HepG2 (cell line): ENCODE results near the gene SLC17A9. TPM values are rescaled to one million over a fixed set of nuclear protein-coding genes. Genes with fewer than 3 reads are reported as not detected.

ENCODE experiments used
- ATAC-seq: fragments of 200-7000 bp; cut with Tn5 transposase; 3 replicates; pipeline ENCODE4 v1.9.1; 2020; ENCODE audit warnings: mild to moderate bottlenecking, moderate library complexity
- BruUV-seq: library from RNA; stranded (reverse); fragments of 400-500 nt; replicated peaks from 2 replicates; lab custom pipeline; 2021; lab: Mats Ljungman, UMichigan
- CTCF ChIA-PET: fragments of 300-600 bp; formaldehyde crosslinking; extraction: SDS; loops from one replicate; lab custom pipeline; 2021; ENCODE audit warnings: low total read pairs, inconsistent platforms, low intra/inter-chr PET ratio; lab: Yijun Ruan, JAX
- POLR2A ChIA-PET: fragments of 350-600 bp; sonication (Branson Sonifier 250); formaldehyde crosslinking; loops from one replicate; lab custom pipeline; 2020; ENCODE audit warnings: antibody characterized with exemption, inconsistent platforms; lab: Yijun Ruan, JAX
- DNase-seq: peaks from one replicate; pipeline ENCODE4 v3.0.0-alpha.2; 2015; ENCODE audit warnings: low spot score
- FAIRE-seq: peaks from 3 replicates; lab custom pipeline; 2011; peaks lifted over from hg19 to GRCh38; lab: Jason Lieb, UNC
- H2AFZ ChIP-seq: one replicate; pipeline ENCODE4 v1.6.1; 2011; ENCODE audit warnings: low read length, inconsistent platforms
- H3K27ac ChIP-seq: fragments of 300-600 bp; 3 replicates; pipeline ENCODE4 v1.8.0; 2011; ENCODE audit warnings: mixed run types, mild to moderate bottlenecking, mixed read lengths, low read length, inconsistent platforms; ENCODE audit not compliant: insufficient read depth; ENCODE audit errors: extremely low read length
- H3K27me3 ChIP-seq, 2 experiments: fragments of 200-600 bp in 1 of 2; 2 replicates in 1 of 2; 3 replicates in 1 of 2; pipeline versions ENCODE4 v1.6.0 to v1.8.0; 2011; ENCODE audit warnings: low read length in 2 of 2, mild to moderate bottlenecking in 2 of 2, moderate library complexity in 2 of 2, inconsistent platforms in 1 of 2; ENCODE audit not compliant: insufficient read depth in 2 of 2, control insufficient read depth in 1 of 2
- H3K36me3 ChIP-seq, 2 experiments: fragments of 200-600 bp in 1 of 2; replicated peaks in 1 of 2; 2 replicates in 1 of 2; 3 replicates in 1 of 2; pipeline versions ENCODE4 v1.5.1 to v1.8.0; 2011; ENCODE audit warnings: low read length in 2 of 2, inconsistent platforms in 1 of 2; ENCODE audit not compliant: insufficient read depth in 2 of 2, control insufficient read depth in 1 of 2
- H3K4me1 ChIP-seq: 2 replicates; pipeline ENCODE4 v1.5.1; 2012; ENCODE audit warnings: low read length, inconsistent platforms; ENCODE audit not compliant: insufficient read depth
- H3K4me2 ChIP-seq: 2 replicates; pipeline ENCODE4 v1.6.0; 2011; ENCODE audit warnings: low read depth, low read length, inconsistent platforms
- H3K4me3 ChIP-seq, 3 experiments: fragments of 200-600 bp in 1 of 3; sonication (generic), shearing (Covaris generic) in 1 of 3; replicated peaks in 1 of 3; 2 replicates each; pipeline ENCODE4 v1.5.1; 2011 to 2016; ENCODE audit warnings: low read length in 3 of 3, inconsistent platforms in 2 of 3, low read depth in 2 of 3, mild to moderate bottlenecking in 2 of 3, control low read depth in 1 of 3, mixed read lengths in 1 of 3; ENCODE audit not compliant: insufficient read depth in 1 of 3
- H3K79me2 ChIP-seq: one replicate; pipeline ENCODE4 v1.6.1; 2011; ENCODE audit warnings: low read length, inconsistent platforms; ENCODE audit not compliant: insufficient read depth
- H3K9ac ChIP-seq: 2 replicates; pipeline ENCODE4 v1.6.0; 2011; ENCODE audit warnings: mild to moderate bottlenecking, low read depth, low read length, inconsistent platforms; ENCODE audit not compliant: insufficient read depth
- H3K9me3 ChIP-seq: 2 replicates; pipeline ENCODE4 v1.5.1; 2012; ENCODE audit warnings: mild to moderate bottlenecking, low read length
- H4K20me1 ChIP-seq: 2 replicates; pipeline ENCODE4 v1.6.0; 2011; ENCODE audit warnings: inconsistent platforms, mild to moderate bottlenecking, low read length, moderate library complexity; ENCODE audit not compliant: insufficient read depth
- CENPT ChIP-seq: sonication (generic); formaldehyde crosslinking; IDR thresholded peaks from 2 replicates; pipeline ENCODE4 v1.8.0; 2022; ENCODE audit warnings: low read depth, mild to moderate bottlenecking, moderate library complexity, missing genetic modification reagents
- DZIP1 ChIP-seq: sonication (generic); formaldehyde crosslinking; IDR thresholded peaks from 2 replicates; pipeline ENCODE4 v1.5.0; 2020; ENCODE audit warnings: mild to moderate bottlenecking, missing genetic modification reagents
- GFI1 ChIP-seq: sonication (generic); formaldehyde crosslinking; IDR thresholded peaks from 2 replicates; pipeline ENCODE4 v1.5.0; 2020; ENCODE audit warnings: missing genetic modification reagents, mild to moderate bottlenecking, borderline replicate concordance
- LBX2 ChIP-seq: sonication (generic); formaldehyde crosslinking; IDR thresholded peaks from 2 replicates; pipeline ENCODE4 v1.5.0; 2020; ENCODE audit warnings: missing genetic modification reagents, mild to moderate bottlenecking, borderline replicate concordance
- PAF1 ChIP-seq: IDR thresholded peaks from 2 replicates; pipeline ENCODE4 v1.6.1; 2016; ENCODE audit warnings: missing genetic modification reagents, missing compliant biosample characterization
- POLR2A ChIP-seq, 2 experiments: IDR thresholded peaks; 2 replicates each; pipeline ENCODE4 v1.6.1; 2011; ENCODE audit warnings: low read depth in 2 of 2, low read length in 2 of 2, mild to moderate bottlenecking in 1 of 2, moderate library complexity in 1 of 2; ENCODE audit not compliant: insufficient read depth in 1 of 2
- RBFOX2 ChIP-seq: fragments of 200-400 bp; formaldehyde crosslinking; IDR thresholded peaks from 2 replicates; pipeline ENCODE4 v1.6.1; 2017; ENCODE audit warnings: low read depth, mild to moderate bottlenecking, low read length
- RBM22 ChIP-seq: fragments of 200-400 bp; formaldehyde crosslinking; optimal IDR thresholded peaks from 2 replicates; pipeline ENCODE3; 2017; ENCODE audit warnings: mild to moderate bottlenecking, low read length, moderate library complexity
- SALL1 ChIP-seq: sonication (generic); formaldehyde crosslinking; IDR thresholded peaks from 2 replicates; pipeline ENCODE4 v1.8.0; 2022; ENCODE audit warnings: mild to moderate bottlenecking, missing genetic modification reagents
- SMARCE1 ChIP-seq: fragments of 450-650 bp; IDR thresholded peaks from 2 replicates; pipeline ENCODE4 v1.6.1; 2017; ENCODE audit warnings: borderline replicate concordance
- WIZ ChIP-seq: sonication (generic); formaldehyde crosslinking; IDR thresholded peaks from 2 replicates; pipeline ENCODE4 v1.5.1; 2020; ENCODE audit warnings: mild to moderate bottlenecking, missing genetic modification reagents
- ZBTB33 ChIP-seq: sonication (generic); formaldehyde crosslinking; IDR thresholded peaks from 2 replicates; pipeline ENCODE4 v1.4.0; 2020; ENCODE audit warnings: missing genetic modification reagents
- ZBTB38 ChIP-seq: sonication (generic); formaldehyde crosslinking; IDR thresholded peaks from 2 replicates; pipeline ENCODE4 v1.5.1; 2020; ENCODE audit warnings: mild to moderate bottlenecking, missing genetic modification reagents
- ZC3H13 ChIP-seq: sonication (generic); formaldehyde crosslinking; IDR thresholded peaks from 2 replicates; pipeline ENCODE4 v1.8.1; 2023; ENCODE audit warnings: mild to moderate bottlenecking, missing genetic modification reagents, moderate library complexity
- ZNF253 ChIP-seq: sonication (generic); formaldehyde crosslinking; IDR thresholded peaks from 2 replicates; pipeline ENCODE4 v1.8.0; 2022; ENCODE audit warnings: mild to moderate bottlenecking, missing genetic modification reagents, borderline replicate concordance
- WGBS: methylation state at CpG from one replicate; pipeline ENCODE4 v1.1.6; 2017; ENCODE audit warnings: low lambda C conversion rate; 5-methylcytosine and 5-hydroxymethylcytosine counted together
- in situ Hi-C: cut with HindIII; loops from 2 replicates; pipeline ENCODE4 v1.10.0; 2017; ENCODE audit warnings: low pct_unique_long_range_greater_than_20kb; ENCODE audit not compliant: extremely low pct_ligation_motif_present
- intact Hi-C: fragments of 100-400 bp; cut with micrococcal nuclease; formaldehyde crosslinking; loops from one replicate; pipeline ENCODE4 v1.10.0; 2022; ENCODE audit not compliant: unreplicated experiment
- polyA plus RNA-seq, 8 experiments: library from polyadenylated mRNA; depleted of rRNA in 3 of 8; stranded (reverse) in 7 of 8; unstranded in 1 of 8; fragments of >200 nt; fragmentation: Illumina TruSeq in 4 of 8; extraction: Trizol in 4 of 8; gene quantifications; 2 replicates each; pipeline versions ENCODE4 v1.2.1 to v1.2.3, GENCODE V29; 2011 to 2016; ENCODE audit warnings: low read depth in 4 of 8, missing spikeins in 1 of 8, mixed read lengths in 1 of 8; ENCODE audit not compliant: insufficient read depth in 1 of 8
- total RNA-seq, 5 experiments: library from RNA; depleted of rRNA; stranded (reverse); fragments of >200 nt; fragmentation: Illumina TruSeq; extraction: Trizol; gene quantifications; 2 replicates each; pipeline ENCODE4 v1.2.3, GENCODE V29; 2016; ENCODE audit warnings: low read depth in 1 of 5

SLC17A9 gene
- total and polyA plus RNA-seq, 2 of the 13 experiments (the other 11 are each of a cell fraction or from before 2014, with no cell fraction given) = 110 to 191 TPM

- 97% methylated on average over 25 of the region's 25 CpGs for WGBS
- no peak for DNase-seq
- Histone ChIP-seq H3K36me3 (peaks cover 42 to 92% of the 10 kb centered on the region in 2 experiments), H3K27ac (no peak overlapping the region), H3K9me3 (no peaks in the 10 kb centered on the region), H3K27me3 (no peaks in the 10 kb centered on the region), H3K79me2 (peaks cover 23% of the 10 kb centered on the region), H3K9ac (no peak overlapping the region), H3K4me2 (no peak overlapping the region), H3K4me1 (peaks cover 26% of the 10 kb centered on the region), H2AFZ (no peak overlapping the region), H3K4me3 (no peak overlapping the region), H4K20me1 (peaks cover 6% of the 10 kb centered on the region; the same call in 1 of the 2 replicates)
- POLR2A ChIA-PET = interaction anchor here (2.1 to 3.6 kb wide), 2 partner anchors 8 to 9 kb away, joined by 4 to 20 read pairs; partner anchors contain the start of gene SLC17A9
- BruUV-seq = no TSS peak
- CTCF ChIA-PET = no interaction called here
- in situ Hi-C loops = no loop called here
- intact Hi-C loops = no loop called here
- FAIRE-seq = no peak
- ATAC-seq = no peak; the same call in 2 of the 3 replicates
- TF ChIP-seq RBFOX2 (peak; percentile 55), ZNF253 (CRISPR knock-in tag) (no peak), CENPT (CRISPR knock-in tag) (no peak), ZC3H13 (CRISPR knock-in tag) (peak; percentile 72; the same call in 1 of the 2 replicates), LBX2 (CRISPR knock-in tag) (no peak), PAF1 (CRISPR knock-in tag) (0 out of 2 replicates have a peak, but pooled peaks have one; percentile 52), ZBTB33 (peak; percentile 88), DZIP1 (CRISPR knock-in tag) (0 out of 2 replicates have a peak, but pooled peaks have one; percentile 25), ZBTB38 (CRISPR knock-in tag) (peak; percentile 94), POLR2A (IDR thresholded peaks at IDR 0.05; ENCODE audit: insufficient read depth in 1 of 2, low read depth in 2 of 2, low read length in 2 of 2) (peak in 1 of 2 experiments; percentile 57; a peak in 3 of 4 replicates), GFI1 (CRISPR knock-in tag) (no peak), RBM22 (peak; percentile 9), SMARCE1 (no peak), SALL1 (CRISPR knock-in tag) (peak; percentile 23; the same call in 1 of the 2 replicates), WIZ (CRISPR knock-in tag) (no peak)
Observed at GRCh38 chr20:62945771-62946339, 6.7 kb upstream of the SLC17A9 start.
